Measurements from ENCODE around the gene ATOX1. TPM values are rescaled to one million over a fixed set of nuclear protein-coding genes. Genes with fewer than 3 reads are reported as not detected.

The ATOX1 gene
- total RNA-seq, 2 experiments from 2014 or later: 58.2 to 92.5 TPM

DNA sequence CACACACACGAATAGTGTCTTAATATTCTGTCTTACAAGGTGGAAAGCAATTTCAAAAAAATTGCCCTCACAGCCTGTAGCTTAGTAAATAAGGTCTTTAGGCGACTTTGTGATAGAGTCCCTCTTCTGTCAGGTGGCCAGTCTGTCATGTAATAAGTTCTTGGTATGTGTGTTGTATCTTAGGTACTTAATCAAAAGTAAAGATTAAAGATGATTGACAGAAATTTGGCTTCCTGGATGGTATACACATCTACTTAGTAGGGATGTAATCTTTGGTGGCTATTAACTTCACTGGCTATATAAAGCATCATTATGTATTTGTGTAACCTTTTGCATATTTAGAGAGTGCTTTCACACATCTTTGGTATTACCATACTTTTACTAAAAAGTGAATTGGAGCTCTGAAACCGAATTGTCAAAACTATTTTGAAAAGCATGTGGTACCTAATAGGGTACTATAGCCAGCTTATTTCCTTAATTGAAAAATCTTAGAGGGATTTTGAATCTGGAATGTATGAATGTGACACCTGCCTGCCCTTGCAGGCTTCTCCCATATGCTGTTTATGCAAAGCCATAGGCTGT lies 16.7 kb upstream of the ATOX1 start:
- CTCF ChIA-PET (ENCODE audit: unreplicated experiment): no interaction called here
- intact Hi-C loops (cut with micrococcal nuclease; ENCODE audit: unreplicated experiment): no loop called here
- Histone ChIP-seq H4K20me1 (ENCODE audit: insufficient read depth, low read length) (peaks cover 73% of the 10 kb centered on the region), H3K9me3 (ENCODE audit: low read length) (no peaks in the 10 kb centered on the region), H3K4me2 (ENCODE audit: low read length) (peak overlapping the region; percentile 78), H3K4me3 (ENCODE audit: low read depth, low read length, poor library complexity, severe bottlenecking) (peak overlapping the region; percentile 91), H3K27ac (ENCODE audit: low read depth, low read length, poor library complexity, severe bottlenecking) (no peak overlapping the region), H3K4me1 (ENCODE audit: insufficient read depth, low read length, poor library complexity, severe bottlenecking) (peaks cover 62% of the 10 kb centered on the region), H3K79me2 (ENCODE audit: insufficient read depth, low read depth, low read length) (peaks cover 83% of the 10 kb centered on the region), H3K9me2 (ENCODE audit: insufficient read depth, low read length) (no peaks in the 10 kb centered on the region), H3K36me3 (ENCODE audit: insufficient read depth, low read length) (peaks cover 78% of the 10 kb centered on the region), H2AFZ (ENCODE audit: low read length) (no peak overlapping the region)
- no peak for DNase-seq (ENCODE audit: low spot score)
- no TSS peak for BruUV-seq (replicated peaks)
- POLR2A ChIA-PET: interaction anchor here (0.8 to 7.8 kb wide), 4 partner anchors 11 to 522 kb away, joined by 3 to 69 read pairs (median 8); partner anchors contain the start of genes ATOX1 and GM2A
- no peak for TF ChIP-seq EZH2phosphoT487 (IDR thresholded peaks at IDR 0.05; ENCODE audit: borderline replicate concordance, low read depth, low read length)

GRCh38 chr5:151773951-151774350 lies 15.5 kb upstream of the ATOX1 start:
- intact Hi-C loops (cut with micrococcal nuclease; ENCODE audit: unreplicated experiment): loop anchor here (5.0 kb wide), 2 partner anchors 522 to 562 kb away; partner anchors contain the start of gene GM2A
- Histone ChIP-seq H3K36me3 (ENCODE audit: insufficient read depth, low read length) (peaks cover 67% of the 10 kb centered on the region), H3K9me3 (ENCODE audit: low read length) (no peaks in the 10 kb centered on the region), H3K4me1 (ENCODE audit: insufficient read depth, low read length, poor library complexity, severe bottlenecking) (peaks cover 60% of the 10 kb centered on the region), H2AFZ (ENCODE audit: low read length) (no peak overlapping the region), H3K4me3 (ENCODE audit: low read depth, low read length, poor library complexity, severe bottlenecking) (peak overlapping the region; percentile 91), H3K9me2 (ENCODE audit: insufficient read depth, low read length) (no peaks in the 10 kb centered on the region), H3K4me2 (ENCODE audit: low read length) (peak overlapping the region; percentile 78), H4K20me1 (ENCODE audit: insufficient read depth, low read length) (peaks cover 63% of the 10 kb centered on the region), H3K27ac (ENCODE audit: low read depth, low read length, poor library complexity, severe bottlenecking) (no peak overlapping the region), H3K79me2 (ENCODE audit: insufficient read depth, low read depth, low read length) (peaks cover 75% of the 10 kb centered on the region)
- ChIA-PET POLR2A (interaction anchor here (0.7 to 7.8 kb wide), 11 partner anchors 9 to 683 kb away, joined by 3 to 69 read pairs (median 3); partner anchors contain the start of gene ATOX1), CTCF (ENCODE audit: unreplicated experiment) (no interaction called here)
- TF ChIP-seq CTCF (conservative IDR thresholded peaks at IDR 0.05; ENCODE audit: low read length) (no peak), EZH2phosphoT487 (IDR thresholded peaks at IDR 0.05; ENCODE audit: borderline replicate concordance, low read depth, low read length) (no peak)
- BruUV-seq (replicated peaks): no TSS peak
- no peak for DNase-seq (ENCODE audit: low spot score)

DNA sequence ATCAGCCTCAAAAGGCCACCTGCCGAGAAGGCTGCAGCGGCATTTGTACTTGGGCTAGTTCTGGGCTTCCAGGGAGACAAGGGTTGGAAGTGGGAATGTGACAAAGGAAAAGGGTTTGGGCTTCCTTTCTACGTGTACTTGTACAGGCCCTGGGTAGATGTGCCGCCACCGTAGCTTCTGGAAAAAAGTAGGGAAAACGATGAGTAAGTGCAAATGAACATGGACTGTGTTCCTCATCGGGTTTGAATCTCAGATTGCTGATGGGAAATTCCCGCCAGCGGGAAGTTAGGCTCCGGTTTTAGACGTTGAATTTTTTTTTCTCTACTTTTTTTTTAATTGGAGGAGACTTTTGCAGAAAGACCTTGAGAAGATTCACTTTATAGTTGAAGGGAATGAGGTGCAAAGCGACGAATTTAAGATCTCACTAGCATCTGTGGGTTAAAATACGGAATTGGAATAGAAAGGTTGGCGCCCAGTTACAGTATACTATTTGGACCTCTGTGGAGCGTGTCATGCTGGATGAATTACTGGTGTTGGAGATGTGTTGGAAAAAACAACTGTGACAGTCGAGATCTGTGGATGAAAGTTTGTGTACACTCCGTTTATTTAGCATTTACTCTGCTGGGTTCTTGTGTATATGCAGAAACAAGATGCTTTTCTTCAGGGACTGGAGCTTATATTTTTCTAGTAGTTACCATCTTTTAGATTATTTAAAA lies 14.6 kb upstream of the ATOX1 start:
- intact Hi-C loops (cut with micrococcal nuclease; ENCODE audit: unreplicated experiment): loop anchor here (5.0 kb wide), 2 partner anchors 521 to 561 kb away; partner anchors contain the start of gene GM2A
- Histone ChIP-seq H4K20me1 (ENCODE audit: insufficient read depth, low read length) (peaks cover 56% of the 10 kb centered on the region), H3K27ac (ENCODE audit: low read depth, low read length, poor library complexity, severe bottlenecking) (peak overlapping the region; percentile 87), H3K9me3 (ENCODE audit: low read length) (no peaks in the 10 kb centered on the region), H3K36me3 (ENCODE audit: insufficient read depth, low read length) (peaks cover 58% of the 10 kb centered on the region), H2AFZ (ENCODE audit: low read length) (no peak overlapping the region), H3K4me2 (ENCODE audit: low read length) (peak overlapping the region; percentile 78), H3K4me3 (ENCODE audit: low read depth, low read length, poor library complexity, severe bottlenecking) (peak overlapping the region; percentile 91), H3K79me2 (ENCODE audit: insufficient read depth, low read depth, low read length) (peaks cover 65% of the 10 kb centered on the region), H3K4me1 (ENCODE audit: insufficient read depth, low read length, poor library complexity, severe bottlenecking) (peaks cover 50% of the 10 kb centered on the region), H3K9me2 (ENCODE audit: insufficient read depth, low read length) (no peaks in the 10 kb centered on the region)
- POLR2A ChIA-PET: interaction anchor here (1.0 to 7.8 kb wide), 3 partner anchors 10 to 16 kb away, joined by 3 to 69 read pairs (median 11); partner anchors contain the start of gene ATOX1
- CTCF ChIA-PET (ENCODE audit: unreplicated experiment): interaction anchor here (2.1 kb wide), 1 partner anchor 11 kb away, joined by 4 read pairs; no protein-coding TSS in a partner anchor
- TF ChIP-seq EZH2phosphoT487 (IDR thresholded peaks at IDR 0.05; ENCODE audit: borderline replicate concordance, low read depth, low read length) (no peak), CTCF (conservative IDR thresholded peaks at IDR 0.05; ENCODE audit: low read length) (no peak)
- TSS peak; percentile 51 for BruUV-seq (replicated peaks)
- no peak for DNase-seq (ENCODE audit: low spot score)

All from OCI-LY7 (cell line).